NB4 (cell line): ENCODE data around the gene MCC.

Experiments used
- CTCF ChIP-seq: IDR thresholded peaks from one replicate; pipeline ENCODE4 v1.5.1; 2012; ENCODE audit warnings: low read depth, low read length
- MAX ChIP-seq: IDR thresholded peaks from 2 replicates; pipeline ENCODE4 v1.6.1; 2011; ENCODE audit warnings: low read depth, low read length
- MYC ChIP-seq: IDR thresholded peaks from 2 replicates; pipeline ENCODE4 v1.6.1; 2011; ENCODE audit warnings: low read depth, low read length
- POLR2A ChIP-seq: IDR thresholded peaks from 2 replicates; pipeline ENCODE4 v1.6.1; 2011; ENCODE audit warnings: mild to moderate bottlenecking; ENCODE audit not compliant: insufficient read length; ENCODE audit errors: extremely low read depth

- no peak for TF ChIP-seq CTCF
- TF ChIP-seq POLR2A, result no peak
- no peak for TF ChIP-seq MAX
- no peak for TF ChIP-seq MYC
Observed at GRCh38 chr5:113056988-113057387, 431.3 kb downstream of the MCC start.
